DMS 273 treated with DMSO at 0.1 percent for 48 hours (cell line): ENCODE measurements around the gene VSIG2.
A peak's percentile ranks its signal among the peaks of the same experiment; 100 is the strongest.

ENCODE experiments used
- DNase-seq: peaks from one replicate; lab custom pipeline; 2025; lab: John Stamatoyannopoulos, UW

Gene VSIG2

GRCh38 chr11:124763156-124763947, 11.3 kb upstream of the VSIG2 start:
- peak; percentile 46 for DNase-seq

- no peak for DNase-seq
These were observed 10.6 kb upstream of the VSIG2 start for GRCh38 chr11:124762624-124763155.

GRCh38 chr11:124762105-124762623, 10.1 kb upstream of the VSIG2 start, which contains the start of gene ESAM:
ESAM (minus strand) TSS chr11:124762290; CDS start chr11:124762154, 136 bp downstream.
- DNase-seq: no peak

- DNase-seq: no peak
These were observed 9.4 kb upstream of the VSIG2 start for GRCh38 chr11:124761301-124762104.

- DNase-seq: no peak
These were observed 8.8 kb upstream of the VSIG2 start for GRCh38 chr11:124760806-124761205.

- DNase-seq: no peak
These were observed 8.2 kb upstream of the VSIG2 start for GRCh38 chr11:124760205-124760652.

GRCh38 chr11:124759266-124760204, 7.5 kb upstream of the VSIG2 start:
- DNase-seq: no peak

GRCh38 chr11:124758355-124759265, 6.6 kb upstream of the VSIG2 start:
- no peak for DNase-seq

- DNase-seq: no peak
These were observed 5.3 kb upstream of the VSIG2 start for GRCh38 chr11:124757320-124757719.

GRCh38 chr11:124756753-124757227, 4.7 kb upstream of the VSIG2 start:
- no peak for DNase-seq

- no peak for DNase-seq
These were observed 4.1 kb upstream of the VSIG2 start for GRCh38 chr11:124756033-124756752.

- no peak for DNase-seq
These were observed 2.7 kb upstream of the VSIG2 start for GRCh38 chr11:124754710-124755109.

- DNase-seq: no peak
These were observed 2.3 kb upstream of the VSIG2 start for GRCh38 chr11:124754309-124754708.

GRCh38 chr11:124753624-124754023, 1.6 kb upstream of the VSIG2 start:
- DNase-seq: no peak

GRCh38 chr11:124753205-124753604, 1.1 kb upstream of the VSIG2 start:
- no peak for DNase-seq

- no peak for DNase-seq
These were observed 532 bp upstream of the VSIG2 start for GRCh38 chr11:124752471-124753102.

GRCh38 chr11:124751391-124751740, 689 bp downstream of the VSIG2 start:
- no peak for DNase-seq

- DNase-seq: no peak
These were observed 2.1 kb downstream of the VSIG2 start for GRCh38 chr11:124749912-124750311.
